A673 (cell line): Measurements from ENCODE around the gene TNRC6C. TPM values are rescaled to one million over a fixed set of nuclear protein-coding genes. Genes with fewer than 3 reads are reported as not detected.

Source experiments
- BruUV-seq: library from RNA; stranded (reverse); fragments of 400-500 nt; replicated peaks from 2 replicates; lab custom pipeline; 2021; lab: Mats Ljungman, UMichigan
- CTCF ChIA-PET: fragments of 300-600 bp; sonication (Branson Sonifier 250); formaldehyde crosslinking; loops from one replicate; lab custom pipeline; 2022; ENCODE audit warnings: antibody characterized with exemption; lab: Charles Lee
- POLR2A ChIA-PET: fragments of 300-600 bp; sonication (Branson Sonifier 250); formaldehyde crosslinking; loops from one replicate; lab custom pipeline; 2022; ENCODE audit warnings: antibody characterized with exemption; ENCODE audit not compliant: low non-redundant PET; lab: Charles Lee
- DNase-seq: peaks from one replicate; pipeline ENCODE4 v3.0.0-alpha.2; 2015; ENCODE audit warnings: low spot score
- H3K27ac ChIP-seq: fragments of 200-600 bp; sonication (generic); 2 replicates; pipeline ENCODE4 v1.5.1; 2016; ENCODE audit warnings: mixed run types, low read depth, mild to moderate bottlenecking, mixed read lengths, antibody characterized with exemption, low read length; ENCODE audit not compliant: poor library complexity, severe bottlenecking
- H3K27me3 ChIP-seq: fragments of 200-600 bp; sonication (generic); replicated peaks from 2 replicates; pipeline ENCODE4 v1.6.1; 2017; ENCODE audit warnings: mixed run types, low read depth, mild to moderate bottlenecking, mixed read lengths, antibody characterized with exemption, low read length; ENCODE audit not compliant: insufficient read depth, poor library complexity
- H3K36me3 ChIP-seq: fragments of 200-600 bp; sonication (generic); 2 replicates; pipeline ENCODE4 v1.6.1; 2016; ENCODE audit warnings: mixed run types, mild to moderate bottlenecking, mixed read lengths, antibody characterized with exemption, low read length; ENCODE audit not compliant: insufficient read depth, poor library complexity, severe bottlenecking
- H3K4me1 ChIP-seq: fragments of 200-600 bp; sonication (generic); 2 replicates; pipeline ENCODE4 v1.6.1; 2017; ENCODE audit warnings: mixed run types, mild to moderate bottlenecking, mixed read lengths, antibody characterized with exemption, low read length; ENCODE audit not compliant: insufficient read depth, poor library complexity, severe bottlenecking
- H3K4me3 ChIP-seq: fragments of 200-600 bp; sonication (generic); 2 replicates; pipeline ENCODE4 v1.5.1; 2016; ENCODE audit warnings: low read depth, mixed run types, mild to moderate bottlenecking, mixed read lengths, low read length; ENCODE audit not compliant: poor library complexity, severe bottlenecking
- H3K9me3 ChIP-seq: fragments of 200-600 bp; sonication (generic); 2 replicates; pipeline ENCODE4 v1.6.1; 2016; ENCODE audit warnings: mixed run types, low read depth, mild to moderate bottlenecking, mixed read lengths, antibody characterized with exemption, low read length; ENCODE audit not compliant: poor library complexity, severe bottlenecking
- CTCF ChIP-seq: fragments of 300-800, 200-600 bp; sonication (generic); conservative IDR thresholded peaks from 2 replicates; pipeline ENCODE4 v1.5.1; 2017; ENCODE audit warnings: low read depth, mild to moderate bottlenecking, antibody characterized with exemption, low read length, moderate library complexity, mixed read lengths
- EZH2 ChIP-seq: fragments of 200-600 bp; sonication (generic); IDR thresholded peaks from 2 replicates; pipeline ENCODE4 v1.6.1; 2017; ENCODE audit warnings: borderline replicate concordance, low read depth, mild to moderate bottlenecking, mixed read lengths, antibody characterized with exemption, low read length; ENCODE audit not compliant: poor library complexity, severe bottlenecking
- intact Hi-C: fragments of 100-400 bp; cut with micrococcal nuclease; formaldehyde crosslinking; loops from one replicate; pipeline ENCODE4 v1.10.0; 2022; ENCODE audit not compliant: unreplicated experiment
- total RNA-seq: library from RNA; stranded (reverse); gene quantifications from 2 replicates; pipeline ENCODE4 v1.2.3, GENCODE V29; 2021

Gene TNRC6C
- total RNA-seq, 1 experiment from 2014 or later, result 26.7 TPM

- Histone ChIP-seq H3K4me3 (no peak overlapping the region), H3K36me3 (no peaks in the 10 kb centered on the region), H3K27me3 (no peaks in the 10 kb centered on the region), H3K27ac (no peak overlapping the region), H3K4me1 (no peaks in the 10 kb centered on the region), H3K9me3 (no peaks in the 10 kb centered on the region)
- POLR2A ChIA-PET, result no interaction called here
- intact Hi-C loops, result no loop called here
- DNase-seq, result peak; percentile 53
- TF ChIP-seq EZH2 (no peak), CTCF (peak; percentile 68)
- BruUV-seq, result no TSS peak
- CTCF ChIA-PET, result interaction anchor here (0.6 to 1.3 kb wide), 8 partner anchors 22 to 481 kb away, joined by 3 to 7 read pairs (median 4); no protein-coding TSS in a partner anchor
Measured at GRCh38 chr17:78019367-78019975, 61.0 kb downstream of the TNRC6C start.

GRCh38 chr17:78019976-78020716, 61.6 kb downstream of the TNRC6C start:
- TF ChIP-seq CTCF (no peak), EZH2 (no peak)
- H3K27ac ChIP-seq, result no peak overlapping the region
- no peaks in the 10 kb centered on the region for H3K36me3 ChIP-seq
- CTCF ChIA-PET, result interaction anchor here (0.8 to 1.3 kb wide), 5 partner anchors 21 to 477 kb away, joined by 3 to 6 read pairs (median 5); no protein-coding TSS in a partner anchor
- no peaks in the 10 kb centered on the region for H3K27me3 ChIP-seq
- H3K4me1 ChIP-seq, result no peaks in the 10 kb centered on the region
- BruUV-seq, result no TSS peak
- DNase-seq, result no peak
- POLR2A ChIA-PET, result no interaction called here
- intact Hi-C loops, result no loop called here
- no peaks in the 10 kb centered on the region for H3K9me3 ChIP-seq
- no peak overlapping the region for H3K4me3 ChIP-seq

GRCh38 chr17:78020717-78021108, 62.2 kb downstream of the TNRC6C start:
- no peak for TF ChIP-seq EZH2
- TF ChIP-seq CTCF, result no peak
- intact Hi-C loops, result no loop called here
- POLR2A ChIA-PET, result no interaction called here
- CTCF ChIA-PET, result no interaction called here
- Histone ChIP-seq H3K36me3 (no peaks in the 10 kb centered on the region), H3K9me3 (no peaks in the 10 kb centered on the region), H3K4me3 (no peak overlapping the region), H3K27ac (no peak overlapping the region), H3K27me3 (no peaks in the 10 kb centered on the region), H3K4me1 (no peaks in the 10 kb centered on the region)
- no TSS peak for BruUV-seq
- no peak for DNase-seq
